ENCODE measurements around the gene DNALI1.
A peak's percentile ranks its signal among the peaks of the same experiment; 100 is the strongest.

DNALI1 gene

DNA sequence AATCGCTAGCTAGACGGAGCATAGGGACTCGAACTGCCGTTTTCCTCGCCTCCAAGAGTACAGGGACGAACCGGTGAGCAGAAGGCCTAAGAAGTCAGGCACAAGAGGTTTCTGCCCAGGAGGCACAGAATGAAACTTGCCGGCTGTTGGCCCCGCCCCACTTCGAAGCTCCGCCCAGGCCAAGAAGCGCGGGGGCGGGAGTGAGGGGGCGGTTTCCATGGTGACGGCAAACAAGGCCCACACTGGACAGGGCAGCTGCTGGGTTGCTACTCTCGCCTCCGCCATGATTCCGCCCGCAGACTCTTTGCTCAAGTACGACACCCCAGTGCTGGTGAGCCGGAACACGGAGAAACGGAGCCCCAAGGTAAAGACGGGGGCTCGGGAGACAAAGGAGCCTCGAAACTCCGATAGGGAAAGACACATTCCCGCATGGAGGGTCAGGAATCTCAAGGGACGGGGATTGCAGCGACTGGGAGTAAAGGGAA is at the start of gene DNALI1:
DNALI1 (plus strand) TSS at position 229 of the 485 bp plus-strand sequence; CDS start at position 284, 55 bp downstream.
- POLR2A ChIA-PET: interaction anchor here (0.6 to 0.8 kb wide), 2 partner anchors 39 to 407 kb away, joined by 3 to 7 read pairs; partner anchors contain the start of gene GNL2
- no peaks in the 10 kb centered on the region for H3K9me3 ChIP-seq (ENCODE audit: control insufficient read depth, insufficient read depth, low read depth, low read length)
- H3K36me3 ChIP-seq (ENCODE audit: control insufficient read depth in 2 of 2, insufficient read depth in 1 of 2, low read length in 2 of 2): peaks cover 0 to 18% of the 10 kb centered on the region in 2 experiments; a peak in 2 of 3 replicates
- H3K27ac ChIP-seq (ENCODE audit: extremely low read depth, low read depth, low read length): no peak within 1 kb of the TSS
- peaks cover 4% of the 10 kb centered on the region; the same call in 1 of the 2 replicates for H3K4me1 ChIP-seq (ENCODE audit: control insufficient read depth, insufficient read depth, low read length)
- H3K4me3 ChIP-seq (ENCODE audit: low read depth, low read length): peak within 1 kb of the TSS; percentile 2
- CTCF ChIA-PET: interaction anchor here (0.6 to 1.3 kb wide), 2 partner anchors 41 to 126 kb away, joined by 3 to 5 read pairs; no protein-coding TSS in a partner anchor
- no peak for TF ChIP-seq ZBTB7A (tag by site-specific recombination; IDR thresholded peaks at IDR 0.05; ENCODE audit: low read depth)
- TF ChIP-seq KLF9 (tag by site-specific recombination; IDR thresholded peaks at IDR 0.05; ENCODE audit: low read depth): 0 out of 2 replicates have a peak, but pooled peaks have one; percentile 12
- no peak for TF ChIP-seq SP7 (tag by site-specific recombination; IDR thresholded peaks at IDR 0.05)
- no peak for TF ChIP-seq ZNF394 (tag by site-specific recombination; IDR thresholded peaks at IDR 0.05; ENCODE audit: borderline replicate concordance)
- TF ChIP-seq IKZF3 (tag by site-specific recombination; IDR thresholded peaks at IDR 0.05): peak; percentile 50; the same call in 1 of the 2 replicates
- peak; percentile 94 for TF ChIP-seq ZFHX2 (tag by site-specific recombination; conservative IDR thresholded peaks at IDR 0.05)
- TF ChIP-seq, protein P1, sequence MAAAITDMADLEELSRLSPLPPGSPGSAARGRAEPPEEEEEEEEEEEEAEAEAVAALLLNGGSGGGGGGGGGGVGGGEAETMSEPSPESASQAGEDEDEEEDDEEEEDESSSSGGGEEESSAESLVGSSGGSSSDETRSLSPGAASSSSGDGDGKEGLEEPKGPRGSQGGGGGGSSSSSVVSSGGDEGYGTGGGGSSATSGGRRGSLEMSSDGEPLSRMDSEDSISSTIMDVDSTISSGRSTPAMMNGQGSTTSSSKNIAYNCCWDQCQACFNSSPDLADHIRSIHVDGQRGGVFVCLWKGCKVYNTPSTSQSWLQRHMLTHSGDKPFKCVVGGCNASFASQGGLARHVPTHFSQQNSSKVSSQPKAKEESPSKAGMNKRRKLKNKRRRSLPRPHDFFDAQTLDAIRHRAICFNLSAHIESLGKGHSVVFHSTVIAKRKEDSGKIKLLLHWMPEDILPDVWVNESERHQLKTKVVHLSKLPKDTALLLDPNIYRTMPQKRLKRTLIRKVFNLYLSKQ (tag by site-specific recombination; IDR thresholded peaks at IDR 0.05; ENCODE audit: borderline replicate concordance): no peak
- TF ChIP-seq, protein P2, sequence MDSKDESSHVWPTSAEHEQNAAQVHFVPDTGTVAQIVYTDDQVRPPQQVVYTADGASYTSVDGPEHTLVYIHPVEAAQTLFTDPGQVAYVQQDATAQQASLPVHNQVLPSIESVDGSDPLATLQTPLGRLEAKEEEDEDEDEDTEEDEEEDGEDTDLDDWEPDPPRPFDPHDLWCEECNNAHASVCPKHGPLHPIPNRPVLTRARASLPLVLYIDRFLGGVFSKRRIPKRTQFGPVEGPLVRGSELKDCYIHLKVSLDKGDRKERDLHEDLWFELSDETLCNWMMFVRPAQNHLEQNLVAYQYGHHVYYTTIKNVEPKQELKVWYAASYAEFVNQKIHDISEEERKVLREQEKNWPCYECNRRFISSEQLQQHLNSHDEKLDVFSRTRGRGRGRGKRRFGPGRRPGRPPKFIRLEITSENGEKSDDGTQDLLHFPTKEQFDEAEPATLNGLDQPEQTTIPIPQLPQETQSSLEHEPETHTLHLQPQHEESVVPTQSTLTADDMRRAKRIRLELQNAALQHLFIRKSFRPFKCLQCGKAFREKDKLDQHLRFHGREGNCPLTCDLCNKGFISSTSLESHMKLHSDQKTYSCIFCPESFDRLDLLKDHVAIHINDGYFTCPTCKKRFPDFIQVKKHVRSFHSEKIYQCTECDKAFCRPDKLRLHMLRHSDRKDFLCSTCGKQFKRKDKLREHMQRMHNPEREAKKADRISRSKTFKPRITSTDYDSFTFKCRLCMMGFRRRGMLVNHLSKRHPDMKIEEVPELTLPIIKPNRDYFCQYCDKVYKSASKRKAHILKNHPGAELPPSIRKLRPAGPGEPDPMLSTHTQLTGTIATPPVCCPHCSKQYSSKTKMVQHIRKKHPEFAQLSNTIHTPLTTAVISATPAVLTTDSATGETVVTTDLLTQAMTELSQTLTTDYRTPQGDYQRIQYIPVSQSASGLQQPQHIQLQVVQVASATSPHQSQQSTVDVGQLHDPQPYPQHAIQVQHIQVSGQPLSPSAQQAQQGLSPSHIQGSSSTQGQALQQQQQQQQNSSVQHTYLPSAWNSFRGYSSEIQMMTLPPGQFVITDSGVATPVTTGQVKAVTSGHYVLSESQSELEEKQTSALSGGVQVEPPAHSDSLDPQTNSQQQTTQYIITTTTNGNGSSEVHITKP (tag by site-specific recombination; IDR thresholded peaks at IDR 0.05): no peak
- TF ChIP-seq ZNF791 (tag by site-specific recombination; IDR thresholded peaks at IDR 0.05): no peak
- TF ChIP-seq KLF10 (tag by site-specific recombination; IDR thresholded peaks at IDR 0.05): no peak
- TF ChIP-seq ZEB2 (tag by site-specific recombination; IDR thresholded peaks at IDR 0.05): no peak
- no peak for TF ChIP-seq SCRT2 (tag by site-specific recombination; IDR thresholded peaks at IDR 0.05)
- TF ChIP-seq EGR2 (tag by site-specific recombination; IDR thresholded peaks at IDR 0.05; ENCODE audit: low read depth): peak; percentile 94
- no peak for TF ChIP-seq ZNF274 (IDR thresholded peaks at IDR 0.05; ENCODE audit: low read length)
- no peak for TF ChIP-seq ZNF274 (tag by site-specific recombination; IDR thresholded peaks at IDR 0.05; ENCODE audit: borderline replicate concordance)
- TF ChIP-seq, protein P3, sequence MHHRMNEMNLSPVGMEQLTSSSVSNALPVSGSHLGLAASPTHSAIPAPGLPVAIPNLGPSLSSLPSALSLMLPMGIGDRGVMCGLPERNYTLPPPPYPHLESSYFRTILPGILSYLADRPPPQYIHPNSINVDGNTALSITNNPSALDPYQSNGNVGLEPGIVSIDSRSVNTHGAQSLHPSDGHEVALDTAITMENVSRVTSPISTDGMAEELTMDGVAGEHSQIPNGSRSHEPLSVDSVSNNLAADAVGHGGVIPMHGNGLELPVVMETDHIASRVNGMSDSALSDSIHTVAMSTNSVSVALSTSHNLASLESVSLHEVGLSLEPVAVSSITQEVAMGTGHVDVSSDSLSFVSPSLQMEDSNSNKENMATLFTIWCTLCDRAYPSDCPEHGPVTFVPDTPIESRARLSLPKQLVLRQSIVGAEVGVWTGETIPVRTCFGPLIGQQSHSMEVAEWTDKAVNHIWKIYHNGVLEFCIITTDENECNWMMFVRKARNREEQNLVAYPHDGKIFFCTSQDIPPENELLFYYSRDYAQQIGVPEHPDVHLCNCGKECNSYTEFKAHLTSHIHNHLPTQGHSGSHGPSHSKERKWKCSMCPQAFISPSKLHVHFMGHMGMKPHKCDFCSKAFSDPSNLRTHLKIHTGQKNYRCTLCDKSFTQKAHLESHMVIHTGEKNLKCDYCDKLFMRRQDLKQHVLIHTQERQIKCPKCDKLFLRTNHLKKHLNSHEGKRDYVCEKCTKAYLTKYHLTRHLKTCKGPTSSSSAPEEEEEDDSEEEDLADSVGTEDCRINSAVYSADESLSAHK (tag by site-specific recombination; IDR thresholded peaks at IDR 0.05): peak; percentile 58; the same call in 1 of the 2 replicates
- TF ChIP-seq, protein P4, sequence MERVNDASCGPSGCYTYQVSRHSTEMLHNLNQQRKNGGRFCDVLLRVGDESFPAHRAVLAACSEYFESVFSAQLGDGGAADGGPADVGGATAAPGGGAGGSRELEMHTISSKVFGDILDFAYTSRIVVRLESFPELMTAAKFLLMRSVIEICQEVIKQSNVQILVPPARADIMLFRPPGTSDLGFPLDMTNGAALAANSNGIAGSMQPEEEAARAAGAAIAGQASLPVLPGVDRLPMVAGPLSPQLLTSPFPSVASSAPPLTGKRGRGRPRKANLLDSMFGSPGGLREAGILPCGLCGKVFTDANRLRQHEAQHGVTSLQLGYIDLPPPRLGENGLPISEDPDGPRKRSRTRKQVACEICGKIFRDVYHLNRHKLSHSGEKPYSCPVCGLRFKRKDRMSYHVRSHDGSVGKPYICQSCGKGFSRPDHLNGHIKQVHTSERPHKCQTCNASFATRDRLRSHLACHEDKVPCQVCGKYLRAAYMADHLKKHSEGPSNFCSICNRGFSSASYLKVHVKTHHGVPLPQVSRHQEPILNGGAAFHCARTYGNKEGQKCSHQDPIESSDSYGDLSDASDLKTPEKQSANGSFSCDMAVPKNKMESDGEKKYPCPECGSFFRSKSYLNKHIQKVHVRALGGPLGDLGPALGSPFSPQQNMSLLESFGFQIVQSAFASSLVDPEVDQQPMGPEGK (tag by site-specific recombination; IDR thresholded peaks at IDR 0.05): peak; percentile 42
- no peak for TF ChIP-seq ZNF155 (tag by site-specific recombination; IDR thresholded peaks at IDR 0.05)
- TF ChIP-seq YY2 (tag by site-specific recombination; IDR thresholded peaks at IDR 0.05): no peak
- peak; percentile 29; the same call in 1 of the 2 replicates for TF ChIP-seq SP3 (tag by site-specific recombination; IDR thresholded peaks at IDR 0.05)
- no peak for TF ChIP-seq ZNF707 (tag by site-specific recombination; IDR thresholded peaks at IDR 0.05)
- no peak for TF ChIP-seq ZNF747 (tag by site-specific recombination; IDR thresholded peaks at IDR 0.05)
- peak; percentile 40 for TF ChIP-seq SP2 (tag by site-specific recombination; IDR thresholded peaks at IDR 0.05)

Measured in HEK293 (cell line).